EL (cell line): ENCODE data around the gene UBE3C.

Experiments used
- DNase-seq: peaks from one replicate; pipeline ENCODE4 v3.0.0-alpha.2; 2016

The UBE3C gene

GRCh38 chr7:157299317-157299612, 160.5 kb downstream of the UBE3C start:
- DNase-seq = no peak

- DNase-seq = no peak
Measured at GRCh38 chr7:157299613-157300368, 161.1 kb downstream of the UBE3C start.

GRCh38 chr7:157300369-157300825, 161.7 kb downstream of the UBE3C start:
- DNase-seq = no peak

GRCh38 chr7:157301610-157302120, 162.9 kb downstream of the UBE3C start:
- DNase-seq = no peak

- DNase-seq = no peak
Measured at GRCh38 chr7:157306846-157307838, 168.4 kb downstream of the UBE3C start.

GRCh38 chr7:157309988-157310668, 171.4 kb downstream of the UBE3C start:
- DNase-seq = peak; percentile 97

- peak; percentile 29 for DNase-seq
Measured at GRCh38 chr7:157310676-157311185, 172.0 kb downstream of the UBE3C start.

GRCh38 chr7:157312941-157313340, 174.2 kb downstream of the UBE3C start:
- DNase-seq = no peak

- no peak for DNase-seq
Measured at GRCh38 chr7:157313645-157314044, 174.9 kb downstream of the UBE3C start.

GRCh38 chr7:157318015-157318706, 179.4 kb downstream of the UBE3C start:
- DNase-seq = peak; percentile 72
